ENCODE measurements around the gene BNIP2.

DNA sequence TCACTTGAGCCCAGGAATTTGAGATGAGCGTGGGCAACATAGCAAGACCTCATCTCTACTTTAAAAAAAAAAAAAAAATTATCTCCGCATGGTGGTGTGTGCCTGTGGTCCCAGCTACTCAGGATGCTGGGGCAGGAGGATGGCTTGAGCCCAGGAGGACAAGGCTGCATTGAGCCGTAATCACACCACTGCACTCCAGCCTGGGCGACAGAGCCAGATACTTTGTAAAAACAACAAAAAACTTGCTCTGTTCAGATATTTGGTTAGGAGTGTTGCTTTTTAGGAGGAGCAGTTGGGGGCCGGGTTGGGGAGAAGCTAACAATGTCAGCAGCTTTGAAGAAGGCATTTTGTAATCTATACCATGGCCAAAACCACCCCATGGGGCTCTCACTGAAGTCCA, 73.5 kb downstream of the BNIP2 start:
- TF ChIP-seq CTCF (IDR thresholded peaks at IDR 0.05; ENCODE audit: low read length) (no peak), EZH2 (optimal IDR thresholded peaks at IDR 0.05; ENCODE audit: low read depth, low read length) (no peak), EZH2phosphoT487 (IDR thresholded peaks at IDR 0.05; ENCODE audit: low read length) (no peak)
